ES-I3 (cell line): Measurements from ENCODE around the gene GOLGB1.

ENCODE experiments used
- H3K36me3 ChIP-seq: 2 replicates; pipeline ENCODE4 v1.6.1; 2013; ENCODE audit warnings: mild to moderate bottlenecking, low read length, control low read depth, moderate library complexity; ENCODE audit not compliant: insufficient read depth
- H3K4me1 ChIP-seq: 2 replicates; pipeline ENCODE4 v1.6.1; 2013; ENCODE audit warnings: mild to moderate bottlenecking, control low read depth, low read length; ENCODE audit not compliant: insufficient read depth
- H3K9ac ChIP-seq: 2 replicates; pipeline ENCODE4 v1.6.1; 2013; ENCODE audit warnings: low read depth, mild to moderate bottlenecking, low read length, moderate library complexity
- H3K9me3 ChIP-seq: 2 replicates; pipeline ENCODE4 v1.6.1; 2013; ENCODE audit warnings: mild to moderate bottlenecking, low read length, moderate library complexity; ENCODE audit not compliant: control insufficient read depth, insufficient read depth

Gene GOLGB1

GRCh38 chr3:121621491-121621890 lies 128.1 kb downstream of the GOLGB1 start:
- Histone ChIP-seq H3K9me3 (no peaks in the 10 kb centered on the region), H3K9ac (no peak overlapping the region), H3K4me1 (peaks cover 6% of the 10 kb centered on the region; the same call in 1 of the 2 replicates), H3K36me3 (no peaks in the 10 kb centered on the region)

GRCh38 chr3:121619691-121620090 lies 129.8 kb downstream of the GOLGB1 start:
- Histone ChIP-seq H3K9ac (no peak overlapping the region), H3K4me1 (peaks cover 6% of the 10 kb centered on the region; the same call in 1 of the 2 replicates), H3K36me3 (no peaks in the 10 kb centered on the region), H3K9me3 (no peaks in the 10 kb centered on the region)
